ENCODE data around the gene SLC39A10. TPM values are rescaled to one million over a fixed set of nuclear protein-coding genes. Genes with fewer than 3 reads are reported as not detected.
"Not testable (repeated sequence)": the region's sequence is repeated elsewhere in the genome, so short reads cannot be mapped to it uniquely, and the experiment has no call there.

Gene SLC39A10
- total and polyA plus RNA-seq, 9 donors = 9.1 to 33.5 (median 26.4) TPM

DNA sequence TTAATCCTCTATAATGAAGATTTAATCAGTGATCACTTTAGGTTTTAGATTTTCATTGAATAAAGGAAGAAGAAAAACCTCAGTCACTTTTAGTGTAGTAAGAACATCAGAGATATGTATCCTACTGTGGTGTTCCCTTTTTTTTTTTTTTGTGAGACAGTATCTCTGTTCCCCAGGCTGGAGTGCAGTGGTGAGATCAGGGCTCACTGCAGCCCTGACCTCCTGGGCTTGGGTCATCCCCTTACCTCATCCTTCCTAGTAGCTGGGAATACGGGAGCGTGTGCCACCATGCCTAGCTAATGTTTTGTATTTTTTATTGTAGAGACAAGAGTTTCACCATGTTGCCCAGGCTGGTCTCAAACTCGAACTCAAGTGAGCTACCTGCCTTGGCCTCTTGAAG lies 5.1 kb downstream of the SLC39A10 start:
- H3K36me3 ChIP-seq = no peaks in the 10 kb centered on the region
- H3K27me3 ChIP-seq = no peaks in the 10 kb centered on the region
- TF ChIP-seq, protein P1, sequence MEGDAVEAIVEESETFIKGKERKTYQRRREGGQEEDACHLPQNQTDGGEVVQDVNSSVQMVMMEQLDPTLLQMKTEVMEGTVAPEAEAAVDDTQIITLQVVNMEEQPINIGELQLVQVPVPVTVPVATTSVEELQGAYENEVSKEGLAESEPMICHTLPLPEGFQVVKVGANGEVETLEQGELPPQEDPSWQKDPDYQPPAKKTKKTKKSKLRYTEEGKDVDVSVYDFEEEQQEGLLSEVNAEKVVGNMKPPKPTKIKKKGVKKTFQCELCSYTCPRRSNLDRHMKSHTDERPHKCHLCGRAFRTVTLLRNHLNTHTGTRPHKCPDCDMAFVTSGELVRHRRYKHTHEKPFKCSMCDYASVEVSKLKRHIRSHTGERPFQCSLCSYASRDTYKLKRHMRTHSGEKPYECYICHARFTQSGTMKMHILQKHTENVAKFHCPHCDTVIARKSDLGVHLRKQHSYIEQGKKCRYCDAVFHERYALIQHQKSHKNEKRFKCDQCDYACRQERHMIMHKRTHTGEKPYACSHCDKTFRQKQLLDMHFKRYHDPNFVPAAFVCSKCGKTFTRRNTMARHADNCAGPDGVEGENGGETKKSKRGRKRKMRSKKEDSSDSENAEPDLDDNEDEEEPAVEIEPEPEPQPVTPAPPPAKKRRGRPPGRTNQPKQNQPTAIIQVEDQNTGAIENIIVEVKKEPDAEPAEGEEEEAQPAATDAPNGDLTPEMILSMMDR (IDR thresholded peaks at IDR 0.05) = no peak
- TF ChIP-seq POLR2A (IDR thresholded peaks at IDR 0.05) (no peak), EP300 (IDR thresholded peaks at IDR 0.05) (no peak)
- DNase-seq = no peak
- H3K4me3 ChIP-seq = no peak overlapping the region
- H3K27ac ChIP-seq = no peak overlapping the region
- WGBS, 3 donors = 33 to 36% (median 33%) methylated on average over 3 of the region's 3 CpGs
- no peaks in the 10 kb centered on the region for H3K4me1 ChIP-seq (ENCODE audit: insufficient read depth)
- intact Hi-C loops (cut with DNase I) = no loop called here
- no peaks in the 10 kb centered on the region for H3K9me3 ChIP-seq

DNA sequence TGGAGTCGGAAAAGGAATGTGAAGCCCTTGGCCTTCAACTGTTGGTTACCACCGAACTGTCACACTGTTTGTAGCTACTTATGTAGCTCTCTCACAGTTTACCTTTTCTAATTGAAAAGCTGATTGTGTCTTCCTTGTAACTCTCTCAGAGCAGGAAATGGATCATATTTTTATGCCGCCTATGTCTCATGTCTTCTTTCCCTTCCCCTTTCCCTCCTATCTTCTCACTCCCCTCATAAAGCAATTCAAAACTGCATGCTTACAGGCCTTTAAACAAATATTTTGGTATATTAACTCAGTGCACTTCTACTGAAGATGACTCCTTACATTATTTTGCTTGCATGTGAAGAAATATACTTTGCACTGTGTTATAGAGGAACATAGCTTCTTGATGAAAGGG lies 6.0 kb downstream of the SLC39A10 start:
- intact Hi-C loops (cut with DNase I) = no loop called here
- no peaks in the 10 kb centered on the region for H3K36me3 ChIP-seq
- 33 to 64% (median 34%) methylated on average over 3 of the region's 3 CpGs for WGBS, 3 donors
- TF ChIP-seq EP300 (IDR thresholded peaks at IDR 0.05) = no peak
- TF ChIP-seq, protein P1 (IDR thresholded peaks at IDR 0.05) = no peak
- no peak for TF ChIP-seq POLR2A (IDR thresholded peaks at IDR 0.05)
- H3K27ac ChIP-seq = no peak overlapping the region
- H3K27me3 ChIP-seq = no peaks in the 10 kb centered on the region
- no peak for DNase-seq
- no peaks in the 10 kb centered on the region for H3K4me1 ChIP-seq (ENCODE audit: insufficient read depth)
- no peak overlapping the region for H3K4me3 ChIP-seq
- H3K9me3 ChIP-seq = no peaks in the 10 kb centered on the region

DNA sequence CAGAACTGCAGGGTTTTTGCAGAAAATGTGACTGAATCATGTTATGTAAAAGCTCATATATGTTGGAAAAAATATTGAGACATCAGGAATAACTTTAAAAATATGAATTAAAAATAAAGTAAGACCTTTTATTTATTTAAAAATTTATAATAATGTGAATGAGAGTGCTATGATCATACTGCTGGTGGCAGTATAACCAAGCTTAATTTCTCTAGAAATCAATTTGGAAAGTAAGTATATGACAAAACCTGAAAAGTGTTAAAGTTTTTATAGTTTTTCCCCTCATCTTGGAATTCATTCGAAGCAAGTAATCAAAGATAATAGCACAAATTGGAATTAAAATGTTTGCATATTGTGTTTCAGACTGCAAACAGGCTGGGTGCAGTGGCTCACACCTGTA lies 7.5 kb downstream of the SLC39A10 start:
- DNase-seq = no peak
- no peaks in the 10 kb centered on the region for H3K36me3 ChIP-seq
- no peak overlapping the region for H3K27ac ChIP-seq
- 11 to 26% (median 15%) methylated on average over 1 of the region's 1 CpG for WGBS, 3 donors
- no peak overlapping the region for H3K4me3 ChIP-seq
- no peaks in the 10 kb centered on the region for H3K27me3 ChIP-seq
- no peaks in the 10 kb centered on the region for H3K9me3 ChIP-seq
- no peaks in the 10 kb centered on the region for H3K4me1 ChIP-seq (ENCODE audit: insufficient read depth)
- TF ChIP-seq POLR2A (IDR thresholded peaks at IDR 0.05) (no peak), EP300 (IDR thresholded peaks at IDR 0.05) (no peak)
- TF ChIP-seq, protein P1 (IDR thresholded peaks at IDR 0.05) = no peak
- intact Hi-C loops (cut with DNase I) = no loop called here

DNA sequence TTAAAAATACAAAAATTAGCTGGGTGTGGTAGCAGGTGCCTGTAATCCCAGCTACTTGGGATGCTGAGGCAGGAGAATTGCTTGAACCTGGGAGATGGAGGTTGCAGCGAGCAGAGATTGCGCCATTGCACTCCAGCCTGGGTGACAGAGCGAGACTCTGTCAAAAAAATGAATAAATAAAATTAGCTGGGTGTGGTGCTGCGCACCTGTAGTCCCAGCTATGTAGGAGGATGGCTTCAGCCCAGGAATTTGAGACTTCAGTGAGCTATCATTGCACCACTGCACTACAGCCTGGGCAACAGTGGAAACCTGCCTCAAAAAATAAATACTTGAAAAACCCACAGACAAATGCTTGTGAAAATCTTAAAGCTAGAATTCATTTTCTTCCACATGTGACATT lies 8.1 kb downstream of the SLC39A10 start:
- DNase-seq; H3K4me1 ChIP-seq (ENCODE audit: insufficient read depth); H3K9me3 ChIP-seq; H3K27ac ChIP-seq; H3K4me3 ChIP-seq; intact Hi-C loops (cut with DNase I); H3K36me3 ChIP-seq; H3K27me3 ChIP-seq: not testable (repeated sequence)
- 93 to 95% (median 94%) methylated on average over 4 of the region's 4 CpGs for WGBS, 3 donors

DNA sequence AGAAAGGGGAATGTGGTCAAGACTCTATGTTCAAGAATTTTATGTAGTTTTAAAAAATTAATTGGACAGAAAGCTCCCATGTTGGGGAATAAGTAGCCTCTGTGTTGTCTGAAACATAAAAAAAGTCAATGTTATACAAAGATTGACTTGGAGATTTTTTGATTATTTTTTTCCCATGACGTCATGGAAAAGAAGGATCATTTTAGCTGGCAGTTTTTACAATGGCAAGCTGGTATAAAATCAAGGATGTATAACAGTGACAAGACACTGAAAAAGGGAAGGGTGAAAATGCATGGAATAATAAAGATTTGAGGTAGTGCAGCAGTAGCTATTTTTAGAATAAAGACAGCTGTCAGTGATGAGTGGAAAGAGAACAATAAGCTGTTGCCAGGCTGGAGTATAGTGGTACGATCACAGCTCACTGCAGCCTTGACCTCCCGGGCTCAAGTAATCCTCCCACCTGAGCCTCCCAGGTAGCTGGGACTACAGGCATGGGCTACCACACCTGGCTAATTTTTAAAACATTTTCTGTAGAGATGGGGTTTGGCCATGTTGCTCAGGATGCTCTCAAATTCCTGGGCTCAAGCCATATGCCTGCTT lies 9.2 kb downstream of the SLC39A10 start:
- TF ChIP-seq, protein P1 (IDR thresholded peaks at IDR 0.05) = no peak
- TF ChIP-seq POLR2A (IDR thresholded peaks at IDR 0.05) = no peak
- TF ChIP-seq EP300 (IDR thresholded peaks at IDR 0.05) = no peak
- H3K9me3 ChIP-seq = no peaks in the 10 kb centered on the region
- H3K4me3 ChIP-seq = no peak overlapping the region
- DNase-seq = no peak
- intact Hi-C loops (cut with DNase I) = no loop called here
- H3K4me1 ChIP-seq (ENCODE audit: insufficient read depth) = no peaks in the 10 kb centered on the region
- no peaks in the 10 kb centered on the region for H3K27me3 ChIP-seq
- no peaks in the 10 kb centered on the region for H3K36me3 ChIP-seq
- 46 to 71% (median 54%) methylated on average over 3 of the region's 3 CpGs for WGBS, 3 donors
- H3K27ac ChIP-seq = no peak overlapping the region

All from ovary (tissue), 9 donors.